ENCODE data around the gene CIRBP. TPM values are rescaled to one million over a fixed set of nuclear protein-coding genes. Genes with fewer than 3 reads are reported as not detected.

The CIRBP gene
- total and polyA plus RNA-seq, 4 donors, result 41.1 to 135 (median 96.9) TPM

GRCh38 chr19:1225440-1226226 lies 43.5 kb upstream of the CIRBP start:
- no peak for DNase-seq (ENCODE audit: low spot score)
- Histone ChIP-seq H3K4me1 (ENCODE audit: control insufficient read depth in 4 of 4, insufficient read depth in 4 of 4, low read length in 3 of 4) (peaks cover 0 to 5% (median 3%) of the 10 kb centered on the region in 4 donors), H3K36me3 (ENCODE audit: control insufficient read depth in 4 of 4, insufficient read depth in 3 of 4, low read depth in 1 of 4, low read length in 3 of 4) (peaks cover 0 to 29% (median 13%) of the 10 kb centered on the region in 4 donors), H3K27me3 (ENCODE audit: control insufficient read depth in 4 of 4, insufficient read depth in 4 of 4, low read length in 3 of 4) (no peaks in the 10 kb centered on the region), H3K9me3 (ENCODE audit: control insufficient read depth in 4 of 4, low read length in 3 of 4) (no peaks in the 10 kb centered on the region), H3K4me3 (ENCODE audit: low read depth in 1 of 3, low read length in 3 of 3) (no peak overlapping the region), H3K27ac (ENCODE audit: low read depth in 1 of 2, low read length in 2 of 2) (no peak overlapping the region), H3K9ac (ENCODE audit: low read depth in 1 of 2, low read length in 2 of 2) (no peak overlapping the region)
- WGBS, result 91% methylated on average over 29 of the region's 29 CpGs
- TF ChIP-seq HNF4G (IDR thresholded peaks at IDR 0.05) (no peak), ZBTB33 (IDR thresholded peaks at IDR 0.05) (no peak), TAF1 (conservative IDR thresholded peaks at IDR 0.05) (no peak), MAX (IDR thresholded peaks at IDR 0.05) (no peak), NR2F2 (IDR thresholded peaks at IDR 0.05) (no peak), FOXA2 (IDR thresholded peaks at IDR 0.05) (no peak), RXRA (IDR thresholded peaks at IDR 0.05) (no peak), JUND (IDR thresholded peaks at IDR 0.05) (no peak), CTCF (IDR thresholded peaks at IDR 0.05; ENCODE audit: low read depth, low read length, missing input control) (no peak), SP1 (IDR thresholded peaks at IDR 0.05) (no peak), YY1 (IDR thresholded peaks at IDR 0.05) (no peak)

GRCh38 chr19:1226227-1226518 lies 43.0 kb upstream of the CIRBP start:
- TF ChIP-seq FOXA1 (IDR thresholded peaks at IDR 0.05), result no peak
- TF ChIP-seq MAX (IDR thresholded peaks at IDR 0.05), result no peak
- no peak for TF ChIP-seq RAD21 (IDR thresholded peaks at IDR 0.05)
- no peak for TF ChIP-seq NR2F2 (IDR thresholded peaks at IDR 0.05)
- TF ChIP-seq REST (IDR thresholded peaks at IDR 0.05), result no peak
- no peak for TF ChIP-seq JUND (IDR thresholded peaks at IDR 0.05)
- no peak for TF ChIP-seq FOXA2 (IDR thresholded peaks at IDR 0.05)
- no peak for TF ChIP-seq GABPA (IDR thresholded peaks at IDR 0.05 in 1 of 2, conservative IDR thresholded peaks at IDR 0.05 in 1 of 2)
- Histone ChIP-seq H3K9me3 (ENCODE audit: control insufficient read depth in 4 of 4, low read length in 3 of 4) (no peaks in the 10 kb centered on the region), H3K27me3 (ENCODE audit: control insufficient read depth in 4 of 4, insufficient read depth in 4 of 4, low read length in 3 of 4) (no peaks in the 10 kb centered on the region), H3K27ac (ENCODE audit: low read depth in 1 of 2, low read length in 2 of 2) (no peak overlapping the region), H3K4me1 (ENCODE audit: control insufficient read depth in 4 of 4, insufficient read depth in 4 of 4, low read length in 3 of 4) (peaks cover 0 to 5% (median 3%) of the 10 kb centered on the region in 4 donors), H3K9ac (ENCODE audit: low read depth in 1 of 2, low read length in 2 of 2) (no peak overlapping the region), H3K36me3 (ENCODE audit: control insufficient read depth in 4 of 4, insufficient read depth in 3 of 4, low read depth in 1 of 4, low read length in 3 of 4) (peaks cover 0 to 25% (median 8%) of the 10 kb centered on the region in 4 donors), H3K4me3 (ENCODE audit: low read depth in 1 of 3, low read length in 3 of 3) (no peak overlapping the region)
- DNase-seq (ENCODE audit: low spot score), result no peak
- WGBS, result 97% methylated on average over 11 of the region's 11 CpGs

All from liver (tissue), 9 donors.